Skeletal muscle cell (primary cell): Measurements from ENCODE around the gene CBY1.

ENCODE experiments used
- DNase-seq: peaks from one replicate; pipeline ENCODE4 v3.0.0-alpha.2; 2010; ENCODE audit warnings: low read depth
- H3K4me3 ChIP-seq: 2 replicates; pipeline ENCODE4 v1.5.1; 2011; ENCODE audit warnings: low read depth, mild to moderate bottlenecking, control low read depth, low read length, moderate library complexity

CBY1 gene

GRCh38 chr22:38699143-38699542, 42.7 kb downstream of the CBY1 start:
- DNase-seq = no peak
- H3K4me3 ChIP-seq = peak overlapping the region; percentile 86

GRCh38 chr22:38699784-38700183, 43.3 kb downstream of the CBY1 start:
- DNase-seq = no peak
- H3K4me3 ChIP-seq = peak overlapping the region; percentile 86

- DNase-seq = no peak
- peak overlapping the region; percentile 86 for H3K4me3 ChIP-seq
These were observed 43.9 kb downstream of the CBY1 start for GRCh38 chr22:38700270-38700788.

GRCh38 chr22:38700789-38701628, 44.6 kb downstream of the CBY1 start, which contains the start of gene JOSD1:
TSS of gene JOSD1 (minus strand) at chr22:38700943. CDS start at chr22:38699987, 956 bp downstream.
- H3K4me3 ChIP-seq = peak within 1 kb of the TSS; percentile 86
- peak; percentile 82 for DNase-seq

- no peak for DNase-seq
These were observed 48.3 kb downstream of the CBY1 start for GRCh38 chr22:38704654-38705234.

GRCh38 chr22:38705235-38706100, 49.0 kb downstream of the CBY1 start, which contains the start of gene GTPBP1:
TSS of gene GTPBP1 (plus strand) at chr22:38705944. CDS start at chr22:38705956, 12 bp downstream.
- H3K4me3 ChIP-seq = peak within 1 kb of the TSS; percentile 93
- DNase-seq = peak; percentile 100

More at GRCh38 chr22:38704654-38705234, 48.3 kb downstream of the CBY1 start:
- H3K4me3 ChIP-seq = peak overlapping the region; percentile 39

- H3K4me3 ChIP-seq = peak overlapping the region; percentile 93
- DNase-seq = no peak
These were observed 49.9 kb downstream of the CBY1 start for GRCh38 chr22:38706101-38706900.

- peak overlapping the region; percentile 93 for H3K4me3 ChIP-seq
- no peak for DNase-seq
These were observed 50.4 kb downstream of the CBY1 start for GRCh38 chr22:38706901-38707195.

- peak overlapping the region; percentile 93 for H3K4me3 ChIP-seq
- no peak for DNase-seq
These were observed 50.9 kb downstream of the CBY1 start for GRCh38 chr22:38707346-38707745.

- DNase-seq = no peak
These were observed 51.5 kb downstream of the CBY1 start for GRCh38 chr22:38707984-38708383.

GRCh38 chr22:38709306-38709705, 52.9 kb downstream of the CBY1 start:
- no peak overlapping the region for H3K4me3 ChIP-seq
- DNase-seq = no peak

More at GRCh38 chr22:38707984-38708383, 51.5 kb downstream of the CBY1 start:
- H3K4me3 ChIP-seq = no peak overlapping the region

- no peak for DNase-seq
- H3K4me3 ChIP-seq = no peak overlapping the region
These were observed 53.9 kb downstream of the CBY1 start for GRCh38 chr22:38710351-38710750.

GRCh38 chr22:38710866-38711265, 54.4 kb downstream of the CBY1 start:
- H3K4me3 ChIP-seq = no peak overlapping the region
- no peak for DNase-seq

GRCh38 chr22:38712486-38713207, 56.2 kb downstream of the CBY1 start:
- no peak for DNase-seq
- H3K4me3 ChIP-seq = no peak overlapping the region

- no peak overlapping the region for H3K4me3 ChIP-seq
- DNase-seq = no peak
These were observed 57.5 kb downstream of the CBY1 start for GRCh38 chr22:38713921-38714320.

- DNase-seq = no peak
These were observed 58.8 kb downstream of the CBY1 start for GRCh38 chr22:38715176-38715764.

GRCh38 chr22:38715852-38716251, 59.4 kb downstream of the CBY1 start:
- no peak for DNase-seq
- no peak overlapping the region for H3K4me3 ChIP-seq

More at GRCh38 chr22:38715176-38715764, 58.8 kb downstream of the CBY1 start:
- no peak overlapping the region for H3K4me3 ChIP-seq

- no peak overlapping the region for H3K4me3 ChIP-seq
- no peak for DNase-seq
These were observed 59.8 kb downstream of the CBY1 start for GRCh38 chr22:38716271-38716670.
